Neural progenitor cell (in vitro differentiated cells): ENCODE measurements around the gene LMAN1L. TPM values are rescaled to one million over a fixed set of nuclear protein-coding genes. Genes with fewer than 3 reads are reported as not detected.

ENCODE experiments used
- DNase-seq: peaks from one replicate; pipeline ENCODE4 v3.0.0-alpha.2; 2016; ENCODE audit warnings: low spot score
- H2AFZ ChIP-seq: fragments of 200-600 bp; sonication (generic); replicated peaks from 2 replicates; pipeline ENCODE4 v1.6.1; 2016; ENCODE audit warnings: antibody characterized with exemption
- H3F3A ChIP-seq: fragments of 200-600 bp; sonication (generic); 2 replicates; pipeline ENCODE4 v1.6.1; 2016; ENCODE audit warnings: antibody characterized with exemption, low read depth
- H3K27ac ChIP-seq: fragments of 200-600 bp; sonication (generic); 2 replicates; pipeline ENCODE4 v1.5.1; 2016; ENCODE audit warnings: mild to moderate bottlenecking
- H3K27me3 ChIP-seq: fragments of 200-600 bp; sonication (generic); 2 replicates; pipeline ENCODE4 v1.6.1; 2016; ENCODE audit warnings: mild to moderate bottlenecking, moderate library complexity
- H3K36me3 ChIP-seq: fragments of 200-600 bp; sonication (generic); 2 replicates; pipeline ENCODE4 v1.5.1; 2016
- H3K4me1 ChIP-seq: fragments of 200-600 bp; sonication (generic); 2 replicates; pipeline ENCODE4 v1.6.1; 2016; ENCODE audit warnings: mixed run types
- H3K4me2 ChIP-seq: fragments of 200-600 bp; sonication (generic); 2 replicates; pipeline ENCODE4 v1.6.1; 2016
- H3K4me3 ChIP-seq: fragments of 200-600 bp; sonication (generic); 2 replicates; pipeline ENCODE4 v1.5.1; 2016
- H3K79me2 ChIP-seq: fragments of 200-600 bp; sonication (generic); 2 replicates; pipeline ENCODE4 v1.6.1; 2016; ENCODE audit warnings: low read depth
- H3K9ac ChIP-seq: fragments of 200-600 bp; sonication (generic); 2 replicates; pipeline ENCODE4 v1.6.1; 2016
- H3K9me3 ChIP-seq: fragments of 200-600 bp; sonication (generic); 2 replicates; pipeline ENCODE4 v1.5.1; 2016; ENCODE audit warnings: low read depth
- H4K20me1 ChIP-seq: fragments of 200-600 bp; sonication (generic); 2 replicates; pipeline ENCODE4 v1.6.1; 2016; ENCODE audit warnings: low read depth
- H3K27ac Mint-ChIP-seq: 3 replicates; pipeline ENCODE4 v1.8.0; 2021; ENCODE audit warnings: mixed read lengths
- H3K27me3 Mint-ChIP-seq: 2 replicates; pipeline ENCODE4 v1.8.0; 2022; ENCODE audit warnings: low read depth, mild to moderate bottlenecking, inconsistent platforms, moderate library complexity, mixed read lengths; ENCODE audit not compliant: insufficient read depth
- H3K36me3 Mint-ChIP-seq: 3 replicates; pipeline ENCODE4 v1.8.0; 2021; ENCODE audit warnings: mixed read lengths
- H3K4me1 Mint-ChIP-seq: 3 replicates; pipeline ENCODE4 v1.8.0; 2021; ENCODE audit warnings: mixed read lengths
- H3K4me3 Mint-ChIP-seq: 3 replicates; pipeline ENCODE4 v1.8.0; 2021; ENCODE audit warnings: mild to moderate bottlenecking, moderate library complexity, mixed read lengths
- H3K9me3 Mint-ChIP-seq: 3 replicates; pipeline ENCODE4 v1.8.0; 2020; ENCODE audit warnings: mixed read lengths
- EZH2 ChIP-seq: fragments of 200-600 bp; sonication (generic); IDR thresholded peaks from 2 replicates; pipeline ENCODE4 v1.6.1; 2017; ENCODE audit warnings: antibody characterized with exemption, mild to moderate bottlenecking, moderate library complexity
- EZH2phosphoT487 ChIP-seq: fragments of 200-600 bp; sonication (generic); IDR thresholded peaks from 2 replicates; pipeline ENCODE4 v1.6.1; 2017; ENCODE audit warnings: antibody characterized with exemption
- total RNA-seq: library from RNA; depleted of rRNA; stranded (reverse); fragments of >200 nt; gene quantifications from 2 replicates; pipeline ENCODE4 v1.2.3, GENCODE V29; 2015; ENCODE audit warnings: low replicate concordance
- TF ChIP-seq, protein P1 (sequence below): fragments of 200-600 bp; sonication (generic); IDR thresholded peaks from 2 replicates; pipeline ENCODE4 v1.5.1; 2017; ENCODE audit warnings: antibody characterized with exemption, mild to moderate bottlenecking

The LMAN1L gene
- total RNA-seq, 1 donor from 2014 or later = not detected

- Histone ChIP-seq H3K9ac (no peak overlapping the region), H3K4me1 (no peaks in the 10 kb centered on the region), H2AFZ (no peak overlapping the region), H3K4me3 (no peak overlapping the region), H4K20me1 (peaks cover 8% of the 10 kb centered on the region), H3K9me3 (no peaks in the 10 kb centered on the region), H3K27ac (no peak overlapping the region), H3F3A (no peaks in the 10 kb centered on the region), H3K36me3 (no peaks in the 10 kb centered on the region), H3K79me2 (peaks cover 50% of the 10 kb centered on the region), H3K27me3 (no peaks in the 10 kb centered on the region), H3K4me2 (no peak overlapping the region)
- Mint-ChIP-seq H3K4me3 (peak overlapping the region; percentile 35), H3K27me3 (no peaks in the 10 kb centered on the region), H3K36me3 (peaks cover 25% of the 10 kb centered on the region), H3K4me1 (peaks cover 8% of the 10 kb centered on the region), H3K27ac (no peak overlapping the region), H3K9me3 (peaks cover 6% of the 10 kb centered on the region)
- TF ChIP-seq, protein P1, sequence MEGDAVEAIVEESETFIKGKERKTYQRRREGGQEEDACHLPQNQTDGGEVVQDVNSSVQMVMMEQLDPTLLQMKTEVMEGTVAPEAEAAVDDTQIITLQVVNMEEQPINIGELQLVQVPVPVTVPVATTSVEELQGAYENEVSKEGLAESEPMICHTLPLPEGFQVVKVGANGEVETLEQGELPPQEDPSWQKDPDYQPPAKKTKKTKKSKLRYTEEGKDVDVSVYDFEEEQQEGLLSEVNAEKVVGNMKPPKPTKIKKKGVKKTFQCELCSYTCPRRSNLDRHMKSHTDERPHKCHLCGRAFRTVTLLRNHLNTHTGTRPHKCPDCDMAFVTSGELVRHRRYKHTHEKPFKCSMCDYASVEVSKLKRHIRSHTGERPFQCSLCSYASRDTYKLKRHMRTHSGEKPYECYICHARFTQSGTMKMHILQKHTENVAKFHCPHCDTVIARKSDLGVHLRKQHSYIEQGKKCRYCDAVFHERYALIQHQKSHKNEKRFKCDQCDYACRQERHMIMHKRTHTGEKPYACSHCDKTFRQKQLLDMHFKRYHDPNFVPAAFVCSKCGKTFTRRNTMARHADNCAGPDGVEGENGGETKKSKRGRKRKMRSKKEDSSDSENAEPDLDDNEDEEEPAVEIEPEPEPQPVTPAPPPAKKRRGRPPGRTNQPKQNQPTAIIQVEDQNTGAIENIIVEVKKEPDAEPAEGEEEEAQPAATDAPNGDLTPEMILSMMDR = no peak
- TF ChIP-seq EZH2phosphoT487 = no peak
- no peak for TF ChIP-seq EZH2
- no peak for DNase-seq
Observed at GRCh38 chr15:74865316-74865715, 52.7 kb downstream of the LMAN1L start.

DNA sequence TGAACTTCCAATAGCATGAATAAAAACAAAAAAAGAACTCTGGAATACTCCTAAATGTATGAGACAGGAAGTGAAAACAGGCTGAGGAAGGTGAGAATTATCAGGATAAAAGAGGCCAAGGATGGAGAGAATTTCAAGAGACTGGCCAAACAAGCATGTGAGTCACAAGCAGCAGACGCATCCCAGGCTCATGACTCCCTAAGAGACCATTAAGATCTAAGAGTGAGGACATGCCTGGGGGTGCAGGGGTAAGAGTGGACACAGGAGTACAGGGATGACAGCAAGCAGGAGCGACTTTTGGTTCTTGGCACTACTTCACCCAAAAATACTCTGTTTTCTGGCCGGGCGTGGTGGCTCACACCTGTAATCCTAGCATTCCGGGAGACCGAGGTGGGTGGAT is 53.5 kb downstream of the LMAN1L start:
- no peak overlapping the region for H3K4me2 ChIP-seq
- H3K27me3 ChIP-seq = no peaks in the 10 kb centered on the region
- H3K27me3 Mint-ChIP-seq = peaks cover 2% of the 10 kb centered on the region
- no peaks in the 10 kb centered on the region for H3F3A ChIP-seq
- H2AFZ ChIP-seq = no peak overlapping the region
- DNase-seq = no peak
- H3K4me3 Mint-ChIP-seq = no peak overlapping the region
- peaks cover 25% of the 10 kb centered on the region for H3K36me3 Mint-ChIP-seq
- no peak overlapping the region for H3K27ac ChIP-seq
- H3K27ac Mint-ChIP-seq = no peak overlapping the region
- no peak overlapping the region for H3K4me3 ChIP-seq
- peaks cover 15% of the 10 kb centered on the region for H4K20me1 ChIP-seq
- H3K9me3 ChIP-seq = no peaks in the 10 kb centered on the region
- TF ChIP-seq EZH2 = no peak
- TF ChIP-seq, protein P1 = no peak
- no peak for TF ChIP-seq EZH2phosphoT487
- H3K36me3 ChIP-seq = no peaks in the 10 kb centered on the region
- H3K9ac ChIP-seq = no peak overlapping the region
- peaks cover 57% of the 10 kb centered on the region for H3K79me2 ChIP-seq
- no peaks in the 10 kb centered on the region for H3K4me1 ChIP-seq
- peaks cover 6% of the 10 kb centered on the region for H3K9me3 Mint-ChIP-seq
- H3K4me1 Mint-ChIP-seq = peaks cover 16% of the 10 kb centered on the region

- Mint-ChIP-seq H3K36me3 (peaks cover 25% of the 10 kb centered on the region), H3K27ac (peak overlapping the region; percentile 23), H3K4me3 (no peak overlapping the region), H3K4me1 (peaks cover 21% of the 10 kb centered on the region), H3K27me3 (peaks cover 2% of the 10 kb centered on the region), H3K9me3 (peaks cover 6% of the 10 kb centered on the region)
- no peaks in the 10 kb centered on the region for H3K36me3 ChIP-seq
- H3K27me3 ChIP-seq = no peaks in the 10 kb centered on the region
- H3K9me3 ChIP-seq = no peaks in the 10 kb centered on the region
- H3K4me1 ChIP-seq = no peaks in the 10 kb centered on the region
- no peak overlapping the region for H2AFZ ChIP-seq
- H3K27ac ChIP-seq = no peak overlapping the region
- no peak overlapping the region for H3K4me2 ChIP-seq
- no peaks in the 10 kb centered on the region for H3F3A ChIP-seq
- TF ChIP-seq EZH2 = no peak
- TF ChIP-seq, protein P1 = no peak
- TF ChIP-seq EZH2phosphoT487 = no peak
- peaks cover 30% of the 10 kb centered on the region for H4K20me1 ChIP-seq
- no peak for DNase-seq
- H3K79me2 ChIP-seq = peaks cover 72% of the 10 kb centered on the region
- H3K9ac ChIP-seq = no peak overlapping the region
- H3K4me3 ChIP-seq = no peak overlapping the region
Observed at GRCh38 chr15:74867466-74868038, 54.9 kb downstream of the LMAN1L start.
